Stimulated activated CD8-positive, alpha-beta memory T cell treated with anti-CD3 and anti-CD28 coated beads, Interleukin-7, amount 100 ng/mL, for 1 hour (primary cell): ENCODE measurements around the gene FBF1.
"Not testable (repeated sequence)": the region's sequence is repeated elsewhere in the genome, so short reads cannot be mapped to it uniquely, and the experiment has no call there.

Source experiments
- DNase-seq, 2 donors: peaks; one replicate each; pipeline ENCODE4 v3.0.0-alpha.2; 2020; ENCODE audit warnings: low read depth in 2 of 2

FBF1 gene

GRCh38 chr17:75896415-75897159 is 44.3 kb downstream of the FBF1 start, which contains the start of gene TRIM65:
TSS of gene TRIM65 (minus strand) at chr17:75896951. CDS start at chr17:75896937, 14 bp downstream.
- DNase-seq, result peak; percentile 52 to 61

DNA sequence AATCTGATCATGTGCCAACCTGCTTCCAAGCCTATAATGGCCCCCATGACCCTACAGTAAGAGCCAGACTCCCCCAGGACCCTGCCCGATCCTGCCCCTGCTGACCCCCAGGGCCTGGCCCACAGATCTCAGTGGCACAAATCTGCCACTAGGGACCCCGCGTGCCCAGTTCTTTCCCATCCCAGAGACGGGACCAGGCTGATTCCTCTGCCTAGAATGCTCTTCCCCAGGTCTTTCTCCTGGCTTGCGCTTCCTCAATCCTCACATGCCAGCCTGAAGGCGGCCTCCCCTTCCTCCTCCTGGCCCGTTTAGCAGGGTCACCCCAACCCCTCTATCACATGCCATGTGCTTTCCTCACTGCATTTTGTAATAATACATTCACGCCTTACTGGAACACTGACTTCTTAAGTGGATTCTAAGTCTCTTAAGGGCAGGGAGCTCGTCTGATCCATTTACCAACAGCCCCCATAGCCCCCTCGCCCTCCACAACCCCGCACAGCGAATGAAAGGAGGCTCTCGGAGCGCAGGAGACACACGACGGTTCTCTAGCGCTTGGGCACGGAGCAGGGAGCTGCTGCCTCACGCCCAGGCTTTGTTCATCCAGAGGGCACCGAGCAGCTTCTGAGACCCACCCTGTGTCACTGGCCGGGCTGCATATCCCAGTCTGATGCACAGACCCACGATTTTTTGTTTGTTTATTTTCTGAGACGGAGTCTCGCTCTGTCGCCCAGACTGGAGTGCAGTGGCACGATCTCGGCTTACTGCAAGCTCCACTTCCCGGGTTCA is 45.3 kb downstream of the FBF1 start:
- no peak for DNase-seq

DNA sequence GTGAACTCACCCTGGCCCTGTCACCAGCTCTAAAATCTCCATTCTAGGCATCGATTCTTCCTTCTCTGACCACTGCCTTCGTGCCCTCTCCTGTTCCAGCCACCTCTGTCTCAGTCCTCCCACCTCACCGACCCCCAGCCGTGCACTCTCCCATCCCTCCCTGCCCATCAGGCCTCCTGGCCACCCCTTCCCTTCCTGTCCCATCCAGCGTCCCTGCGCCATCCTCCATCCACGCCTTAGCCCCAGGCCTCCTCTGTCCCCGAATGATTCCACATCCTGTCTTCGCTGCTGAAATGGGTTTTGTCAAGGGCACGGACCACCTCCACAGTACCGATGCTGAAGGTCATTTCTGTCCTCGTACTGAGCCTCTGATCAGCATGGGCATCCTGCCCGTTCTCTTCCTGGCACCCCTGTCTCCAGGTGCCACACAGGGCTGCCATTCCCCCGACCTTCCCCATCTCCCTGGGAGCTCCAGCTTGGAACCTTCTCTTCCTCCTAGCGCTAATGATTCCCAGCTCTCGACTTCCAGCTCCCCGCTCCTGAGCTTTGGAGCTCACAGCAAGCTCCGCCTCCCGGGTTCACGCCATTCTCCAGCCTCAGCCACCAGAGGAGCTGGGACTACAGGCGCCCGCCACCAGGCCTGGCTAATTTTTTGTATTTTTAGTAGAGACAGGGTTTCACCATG is 46.7 kb downstream of the FBF1 start:
- DNase-seq, result no peak

GRCh38 chr17:75893305-75894048 is 47.4 kb downstream of the FBF1 start:
- no peak for DNase-seq

GRCh38 chr17:75892556-75893224 is 48.2 kb downstream of the FBF1 start:
- DNase-seq, result no peak

- DNase-seq, result no peak
Measured at GRCh38 chr17:75891605-75892555, 49.0 kb downstream of the FBF1 start.

- DNase-seq, result no peak
Measured at GRCh38 chr17:75891022-75891604, 49.7 kb downstream of the FBF1 start.

GRCh38 chr17:75889454-75889853 is 51.4 kb downstream of the FBF1 start:
- no peak for DNase-seq

GRCh38 chr17:75888484-75888883 is 52.4 kb downstream of the FBF1 start:
- DNase-seq, result no peak

GRCh38 chr17:75885860-75886259 is 55.0 kb downstream of the FBF1 start:
- not testable (repeated sequence) for DNase-seq

DNA sequence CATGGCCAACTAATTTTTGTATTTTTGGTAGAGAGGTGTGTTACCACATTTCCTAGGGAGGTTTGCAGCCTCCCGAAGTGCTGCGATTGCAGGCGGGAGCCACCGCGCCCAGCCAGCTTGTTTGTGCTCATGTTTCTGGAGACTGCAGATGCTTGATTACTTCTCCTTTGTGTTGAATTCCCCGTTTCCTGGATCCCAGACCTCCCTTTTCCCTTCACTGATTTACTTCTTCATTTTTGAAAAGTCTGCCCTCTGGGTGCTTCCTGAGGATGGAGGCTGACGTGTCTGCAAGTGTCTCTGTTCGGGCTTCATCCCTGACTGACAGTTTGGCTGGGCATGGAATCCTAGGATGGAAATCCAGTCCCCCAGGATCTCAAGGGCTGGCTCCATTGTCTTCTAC is 55.4 kb downstream of the FBF1 start:
- DNase-seq, result no peak

- no peak for DNase-seq
Measured at GRCh38 chr17:75881678-75882454, 59.0 kb downstream of the FBF1 start.

GRCh38 chr17:75880266-75880665 is 60.6 kb downstream of the FBF1 start:
- no peak for DNase-seq

GRCh38 chr17:75878174-75878998 is 62.5 kb downstream of the FBF1 start, which contains the start of gene TRIM47:
TSS of gene TRIM47 (minus strand) at chr17:75878581. CDS start at chr17:75878548, 33 bp downstream.
- DNase-seq, result no peak

DNA sequence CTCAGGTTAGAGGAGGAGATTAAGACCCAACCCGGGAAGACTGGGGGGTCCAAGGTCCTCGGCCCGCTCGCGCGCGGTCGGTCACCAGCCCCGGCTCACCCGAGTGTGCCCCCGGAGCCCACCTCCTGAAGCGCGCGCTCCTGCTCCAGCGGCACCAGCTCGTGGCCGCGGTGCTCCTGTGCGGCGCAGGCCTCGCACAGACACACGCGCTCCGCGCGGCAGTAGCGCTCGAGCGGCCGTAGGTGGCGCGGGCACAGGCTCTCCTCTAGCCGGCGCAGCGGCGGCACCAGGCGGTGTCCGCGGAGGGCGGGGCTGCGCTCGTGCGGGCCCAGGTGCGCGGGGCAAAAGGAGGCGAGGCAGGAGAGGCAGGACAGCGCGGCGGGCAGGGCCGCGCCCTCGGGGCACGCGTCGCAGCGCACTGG is 63.1 kb downstream of the FBF1 start:
- peak; percentile 38 to 40 for DNase-seq

- no peak for DNase-seq
Measured at GRCh38 chr17:75876938-75877751, 63.7 kb downstream of the FBF1 start.
